ENCODE results near the gene CBX1.

CBX1 gene

DNA sequence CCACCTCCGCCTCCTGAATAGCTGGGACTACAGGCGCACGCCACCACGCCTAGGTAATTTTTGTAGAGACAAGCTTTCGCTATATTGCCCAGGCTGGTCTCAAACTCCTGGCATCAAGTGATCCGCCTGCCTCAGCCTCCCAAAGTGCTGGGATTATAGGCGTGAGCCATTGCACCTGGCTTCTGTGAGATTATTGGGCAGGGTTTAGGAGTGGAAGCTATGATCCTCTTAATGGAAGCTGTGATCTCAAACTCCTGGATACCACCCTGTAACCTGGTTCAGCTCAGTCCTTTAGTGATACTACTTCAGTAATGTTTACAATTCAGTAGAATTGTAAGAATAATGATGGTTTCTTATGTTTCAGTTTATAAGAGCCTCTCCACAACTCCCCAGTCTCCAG is 39.0 kb downstream of the CBX1 start:
- no peak overlapping the region for H3K4me3 ChIP-seq (ENCODE audit: low read depth, low read length)
- TF ChIP-seq, protein P1, sequence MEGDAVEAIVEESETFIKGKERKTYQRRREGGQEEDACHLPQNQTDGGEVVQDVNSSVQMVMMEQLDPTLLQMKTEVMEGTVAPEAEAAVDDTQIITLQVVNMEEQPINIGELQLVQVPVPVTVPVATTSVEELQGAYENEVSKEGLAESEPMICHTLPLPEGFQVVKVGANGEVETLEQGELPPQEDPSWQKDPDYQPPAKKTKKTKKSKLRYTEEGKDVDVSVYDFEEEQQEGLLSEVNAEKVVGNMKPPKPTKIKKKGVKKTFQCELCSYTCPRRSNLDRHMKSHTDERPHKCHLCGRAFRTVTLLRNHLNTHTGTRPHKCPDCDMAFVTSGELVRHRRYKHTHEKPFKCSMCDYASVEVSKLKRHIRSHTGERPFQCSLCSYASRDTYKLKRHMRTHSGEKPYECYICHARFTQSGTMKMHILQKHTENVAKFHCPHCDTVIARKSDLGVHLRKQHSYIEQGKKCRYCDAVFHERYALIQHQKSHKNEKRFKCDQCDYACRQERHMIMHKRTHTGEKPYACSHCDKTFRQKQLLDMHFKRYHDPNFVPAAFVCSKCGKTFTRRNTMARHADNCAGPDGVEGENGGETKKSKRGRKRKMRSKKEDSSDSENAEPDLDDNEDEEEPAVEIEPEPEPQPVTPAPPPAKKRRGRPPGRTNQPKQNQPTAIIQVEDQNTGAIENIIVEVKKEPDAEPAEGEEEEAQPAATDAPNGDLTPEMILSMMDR (IDR thresholded peaks at IDR 0.05; ENCODE audit: borderline replicate concordance, insufficient read depth, low read depth, low read length) = no peak

DNA sequence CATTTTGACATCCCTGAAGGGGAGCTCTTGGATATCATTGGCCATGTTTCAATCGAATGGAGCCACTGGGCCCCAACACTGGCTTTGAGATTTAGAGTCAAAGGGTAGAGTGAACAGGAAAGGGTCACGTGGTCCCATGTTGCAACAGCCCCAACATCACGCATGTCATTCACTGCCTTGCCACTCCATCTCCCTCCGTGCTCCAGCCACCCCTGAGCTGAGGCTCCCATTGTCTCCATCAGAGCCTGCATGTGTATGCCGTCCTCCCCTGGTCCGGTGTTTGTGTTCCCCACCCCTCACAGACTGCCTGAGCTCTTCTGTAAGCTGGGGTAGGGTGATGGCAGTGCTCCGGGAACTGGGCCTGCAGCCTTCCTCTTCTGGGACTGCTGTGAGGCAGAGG is 41.0 kb downstream of the CBX1 start:
- no peak overlapping the region for H3K4me3 ChIP-seq (ENCODE audit: low read depth, low read length)
- TF ChIP-seq, protein P1 (IDR thresholded peaks at IDR 0.05; ENCODE audit: borderline replicate concordance, insufficient read depth, low read depth, low read length) = no peak

DNA sequence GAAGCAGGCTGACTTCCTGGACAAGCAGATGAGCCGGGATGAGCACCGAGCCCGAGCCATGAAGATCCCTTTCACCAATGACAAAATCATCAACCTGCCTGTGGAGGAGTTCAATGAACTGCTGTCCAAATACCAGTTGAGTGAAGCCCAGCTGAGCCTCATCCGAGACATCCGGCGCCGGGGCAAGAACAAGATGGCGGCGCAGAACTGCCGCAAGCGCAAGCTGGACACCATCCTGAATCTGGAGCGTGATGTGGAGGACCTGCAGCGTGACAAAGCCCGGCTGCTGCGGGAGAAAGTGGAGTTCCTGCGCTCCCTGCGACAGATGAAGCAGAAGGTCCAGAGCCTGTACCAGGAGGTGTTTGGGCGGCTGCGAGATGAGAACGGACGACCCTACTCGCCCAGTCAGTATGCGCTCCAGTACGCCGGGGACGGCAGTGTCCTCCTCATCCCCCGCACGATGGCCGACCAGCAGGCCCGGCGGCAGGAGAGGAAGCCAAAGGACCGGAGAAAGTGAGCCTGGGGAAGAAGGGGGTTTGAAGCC is 42.1 kb downstream of the CBX1 start:
- no peak overlapping the region for H3K4me3 ChIP-seq (ENCODE audit: low read depth, low read length)
- TF ChIP-seq, protein P1 (IDR thresholded peaks at IDR 0.05; ENCODE audit: borderline replicate concordance, insufficient read depth, low read depth, low read length) = no peak

DNA sequence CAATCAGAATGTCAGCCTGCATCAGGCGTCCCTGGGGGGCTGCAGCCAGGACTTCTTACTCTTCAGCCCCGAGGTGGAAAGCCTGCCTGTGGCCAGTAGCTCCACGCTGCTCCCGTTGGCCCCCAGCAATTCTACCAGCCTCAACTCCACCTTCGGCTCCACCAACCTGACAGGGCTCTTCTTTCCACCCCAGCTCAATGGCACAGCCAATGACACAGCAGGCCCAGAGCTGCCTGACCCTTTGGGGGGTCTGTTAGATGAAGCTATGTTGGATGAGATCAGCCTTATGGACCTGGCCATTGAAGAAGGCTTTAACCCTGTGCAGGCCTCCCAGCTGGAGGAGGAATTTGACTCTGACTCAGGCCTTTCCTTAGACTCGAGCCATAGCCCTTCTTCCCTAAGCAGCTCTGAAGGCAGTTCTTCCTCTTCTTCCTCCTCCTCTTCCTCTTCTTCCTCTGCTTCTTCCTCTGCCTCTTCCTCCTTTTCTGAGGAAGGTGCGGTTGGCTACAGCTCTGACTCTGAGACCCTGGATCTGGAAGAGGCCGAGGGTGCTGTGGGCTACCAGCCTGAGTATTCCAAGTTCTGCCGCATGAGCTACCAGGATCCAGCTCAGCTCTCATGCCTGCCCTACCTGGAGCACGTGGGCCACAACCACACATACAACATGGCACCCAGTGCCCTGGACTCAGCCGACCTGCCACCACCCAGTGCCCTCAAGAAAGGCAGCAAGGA is 42.7 kb downstream of the CBX1 start:
- H3K4me3 ChIP-seq (ENCODE audit: low read depth, low read length) = no peak overlapping the region
- TF ChIP-seq, protein P1 (IDR thresholded peaks at IDR 0.05; ENCODE audit: borderline replicate concordance, insufficient read depth, low read depth, low read length) = no peak

DNA sequence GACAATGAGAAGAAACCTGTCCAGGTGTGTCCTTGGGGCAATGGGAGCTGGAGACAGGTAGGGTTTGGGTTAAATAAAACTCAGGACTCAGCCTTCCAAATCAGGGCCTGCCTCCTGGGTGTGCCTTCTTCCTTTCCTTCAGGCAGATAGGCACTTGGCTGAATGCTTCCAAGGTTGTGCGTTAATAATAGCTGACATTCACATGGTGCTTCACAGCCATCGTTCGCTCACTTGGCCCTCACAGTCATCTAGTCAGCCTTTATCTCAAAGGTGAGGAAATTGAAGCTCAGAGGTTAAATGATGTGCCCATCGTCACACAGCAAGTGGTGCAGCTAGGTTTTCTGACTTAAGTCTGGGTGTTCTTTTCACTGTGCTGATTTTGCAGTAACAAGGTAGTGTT is 43.7 kb downstream of the CBX1 start:
- TF ChIP-seq, protein P1 (IDR thresholded peaks at IDR 0.05; ENCODE audit: borderline replicate concordance, insufficient read depth, low read depth, low read length) = no peak
- H3K4me3 ChIP-seq (ENCODE audit: low read depth, low read length) = no peak overlapping the region

DNA sequence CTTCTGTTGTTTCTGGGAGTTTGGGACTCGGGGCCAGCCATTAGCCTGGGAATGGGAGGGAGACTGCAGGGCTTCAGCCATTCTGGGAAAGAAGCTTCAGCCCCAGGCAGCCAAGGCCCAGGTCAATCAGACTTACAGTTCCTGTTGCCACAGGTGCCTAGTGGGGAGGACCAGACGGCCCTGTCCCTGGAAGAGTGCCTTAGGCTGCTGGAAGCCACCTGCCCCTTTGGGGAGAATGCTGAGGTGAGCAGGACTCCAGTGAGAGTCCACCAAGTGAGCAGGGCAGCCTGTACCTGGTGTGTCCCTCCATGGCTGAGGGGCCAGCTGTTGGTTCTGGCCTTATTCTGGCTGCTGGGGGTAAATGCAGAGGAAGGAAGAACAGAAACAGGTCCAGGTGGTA is 44.4 kb downstream of the CBX1 start:
- TF ChIP-seq, protein P1 (IDR thresholded peaks at IDR 0.05; ENCODE audit: borderline replicate concordance, insufficient read depth, low read depth, low read length) = no peak
- no peak overlapping the region for H3K4me3 ChIP-seq (ENCODE audit: low read depth, low read length)

DNA sequence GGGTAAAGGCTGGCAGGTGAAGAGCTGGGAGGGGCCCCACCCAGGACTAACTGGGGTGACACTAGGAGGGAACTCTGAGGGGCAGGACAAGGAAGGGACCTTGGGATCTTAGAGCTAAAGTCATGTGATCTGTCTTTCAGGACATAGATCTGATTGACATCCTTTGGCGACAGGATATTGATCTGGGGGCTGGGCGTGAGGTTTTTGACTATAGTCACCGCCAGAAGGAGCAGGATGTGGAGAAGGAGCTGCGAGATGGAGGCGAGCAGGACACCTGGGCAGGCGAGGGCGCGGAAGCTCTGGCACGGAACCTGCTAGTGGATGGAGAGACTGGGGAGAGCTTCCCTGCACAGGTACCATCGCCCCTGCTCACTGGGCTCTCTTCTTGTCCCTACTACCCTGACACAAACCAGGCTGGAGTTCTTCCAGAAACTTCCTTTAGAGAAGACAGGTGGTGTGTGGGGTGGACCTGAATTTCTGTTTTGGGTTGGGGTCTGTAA is 45.0 kb downstream of the CBX1 start:
- H3K4me3 ChIP-seq (ENCODE audit: low read depth, low read length) = no peak overlapping the region
- TF ChIP-seq, protein P1 (IDR thresholded peaks at IDR 0.05; ENCODE audit: borderline replicate concordance, insufficient read depth, low read depth, low read length) = no peak
